ENCODE results near the gene NOTO. TPM values are rescaled to one million over a fixed set of nuclear protein-coding genes. Genes with fewer than 3 reads are reported as not detected.
A peak's percentile ranks its signal among the peaks of the same experiment; 100 is the strongest.

The NOTO gene
- total and polyA plus RNA-seq, 11 donors, result not detected

DNA sequence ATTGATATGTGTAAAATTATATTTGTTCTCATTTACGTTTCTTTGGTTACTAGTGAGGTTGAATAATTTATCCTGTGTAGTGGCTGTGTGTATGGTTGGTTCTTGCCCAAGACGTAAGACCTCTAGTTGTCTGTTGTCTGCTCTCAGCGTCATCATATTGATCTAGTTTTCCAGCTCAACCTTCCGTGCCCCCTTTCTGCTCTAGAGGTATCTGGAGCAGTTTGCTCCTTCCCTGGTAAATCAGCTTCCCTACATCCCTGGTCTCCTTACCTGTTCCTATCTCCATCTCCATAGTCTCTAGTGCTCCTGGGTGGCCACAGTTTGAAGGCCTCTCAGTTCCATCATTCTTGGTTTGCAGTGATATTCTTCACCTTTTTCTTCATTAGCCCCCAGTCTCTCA is 12.9 kb downstream of the NOTO start:
- Histone ChIP-seq H3K27ac (peak overlapping the region in 4 of 12 donors; percentile 44 to 85 (median 81)), H3K9me3 (no peaks in the 10 kb centered on the region), H3K4me3 (peak overlapping the region in 7 of 12 donors; percentile 80 to 100 (median 94)), H3K27me3 (no peaks in the 10 kb centered on the region), H3K4me1 (peaks cover 0 to 36% (median 15%) of the 10 kb centered on the region in 12 donors), H3K36me3 (peaks cover 0 to 13% (median 2%) of the 10 kb centered on the region in 9 donors)
- 82 to 89% (median 85%) methylated on average over 4 of the region's 4 CpGs for WGBS, 4 donors
- TF ChIP-seq POLR2A (IDR thresholded peaks at IDR 0.05), result no peak
- TF ChIP-seq, protein P1, sequence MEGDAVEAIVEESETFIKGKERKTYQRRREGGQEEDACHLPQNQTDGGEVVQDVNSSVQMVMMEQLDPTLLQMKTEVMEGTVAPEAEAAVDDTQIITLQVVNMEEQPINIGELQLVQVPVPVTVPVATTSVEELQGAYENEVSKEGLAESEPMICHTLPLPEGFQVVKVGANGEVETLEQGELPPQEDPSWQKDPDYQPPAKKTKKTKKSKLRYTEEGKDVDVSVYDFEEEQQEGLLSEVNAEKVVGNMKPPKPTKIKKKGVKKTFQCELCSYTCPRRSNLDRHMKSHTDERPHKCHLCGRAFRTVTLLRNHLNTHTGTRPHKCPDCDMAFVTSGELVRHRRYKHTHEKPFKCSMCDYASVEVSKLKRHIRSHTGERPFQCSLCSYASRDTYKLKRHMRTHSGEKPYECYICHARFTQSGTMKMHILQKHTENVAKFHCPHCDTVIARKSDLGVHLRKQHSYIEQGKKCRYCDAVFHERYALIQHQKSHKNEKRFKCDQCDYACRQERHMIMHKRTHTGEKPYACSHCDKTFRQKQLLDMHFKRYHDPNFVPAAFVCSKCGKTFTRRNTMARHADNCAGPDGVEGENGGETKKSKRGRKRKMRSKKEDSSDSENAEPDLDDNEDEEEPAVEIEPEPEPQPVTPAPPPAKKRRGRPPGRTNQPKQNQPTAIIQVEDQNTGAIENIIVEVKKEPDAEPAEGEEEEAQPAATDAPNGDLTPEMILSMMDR (IDR thresholded peaks at IDR 0.05), result no peak
- intact Hi-C loops (cut with DNase I), result no loop called here
- DNase-seq (no peak), ATAC-seq (no peak)

- no peak overlapping the region for H3K4me3 ChIP-seq
- intact Hi-C loops (cut with DNase I), result no loop called here
- ATAC-seq (no peak), DNase-seq (no peak)
- peaks cover 0 to 33% (median 15%) of the 10 kb centered on the region in 12 donors for H3K4me1 ChIP-seq
- no peak for TF ChIP-seq POLR2A (IDR thresholded peaks at IDR 0.05)
- TF ChIP-seq, protein P1 (IDR thresholded peaks at IDR 0.05), result no peak
- peaks cover 0 to 31% (median 21%) of the 10 kb centered on the region in 9 donors for H3K36me3 ChIP-seq
- H3K27me3 ChIP-seq, result no peaks in the 10 kb centered on the region
- H3K9me3 ChIP-seq, result no peaks in the 10 kb centered on the region
- no peak overlapping the region for H3K27ac ChIP-seq
- 87 to 95% (median 93%) methylated on average over 5 of the region's 5 CpGs for WGBS, 4 donors
Observed at GRCh38 chr2:73217160-73217559, 14.8 kb downstream of the NOTO start.

DNA sequence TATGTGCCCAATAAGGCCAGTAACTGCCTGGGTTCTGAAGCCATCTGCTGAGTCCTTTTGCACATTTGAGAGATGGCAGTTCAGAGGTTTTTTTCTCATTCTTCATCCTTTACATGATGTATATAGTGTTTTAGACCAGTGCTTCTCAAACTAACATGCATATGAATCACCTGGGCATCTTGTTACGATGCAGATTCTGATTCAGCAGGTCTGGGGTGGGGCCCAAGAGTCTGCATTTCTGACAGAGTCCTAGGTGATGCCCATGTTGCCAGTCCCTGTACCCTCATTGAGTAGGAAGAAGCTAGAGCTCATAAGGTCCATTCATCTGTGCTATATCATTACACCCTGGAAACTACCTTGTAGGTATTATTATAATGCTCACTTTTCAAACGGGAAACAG is 15.5 kb downstream of the NOTO start:
- 83 to 97% (median 86%) methylated on average over 2 of the region's 2 CpGs for WGBS, 4 donors
- Histone ChIP-seq H3K4me1 (peaks cover 0 to 28% (median 11%) of the 10 kb centered on the region in 12 donors), H3K36me3 (peaks cover 0 to 37% (median 27%) of the 10 kb centered on the region in 9 donors), H3K27ac (peak overlapping the region in 1 of 12 donors; percentile 19), H3K9me3 (no peaks in the 10 kb centered on the region), H3K27me3 (no peaks in the 10 kb centered on the region), H3K4me3 (no peak overlapping the region)
- no peak for TF ChIP-seq POLR2A (IDR thresholded peaks at IDR 0.05)
- TF ChIP-seq, protein P1 (IDR thresholded peaks at IDR 0.05), result no peak
- DNase-seq (no peak), ATAC-seq (no peak)
- intact Hi-C loops (cut with DNase I), result no loop called here

- Histone ChIP-seq H3K27me3 (no peaks in the 10 kb centered on the region), H3K4me1 (peaks cover 0 to 27% (median 11%) of the 10 kb centered on the region in 12 donors), H3K36me3 (peaks cover 0 to 42% (median 32%) of the 10 kb centered on the region in 9 donors), H3K9me3 (no peaks in the 10 kb centered on the region), H3K4me3 (no peak overlapping the region), H3K27ac (peak overlapping the region in 5 of 12 donors; percentile 19 to 53 (median 22))
- intact Hi-C loops (cut with DNase I), result no loop called here
- peak in 1 of 5 donors; percentile 52 for DNase-seq
- TF ChIP-seq, protein P1 (IDR thresholded peaks at IDR 0.05), result no peak
- TF ChIP-seq POLR2A (IDR thresholded peaks at IDR 0.05), result no peak
- ATAC-seq, result peak; percentile 40 to 51 (median 44)
Observed at GRCh38 chr2:73218298-73218697, 15.9 kb downstream of the NOTO start.

All from heart left ventricle (tissue), 16 donors.